ENCODE results near the gene PTPRN2.

- TF ChIP-seq CTCF (conservative IDR thresholded peaks at IDR 0.05; ENCODE audit: low read length) (no peak), EZH2phosphoT487 (IDR thresholded peaks at IDR 0.05; ENCODE audit: borderline replicate concordance, low read depth, low read length) (no peak)
Observed at GRCh38 chr7:158546626-158547025, 41.0 kb downstream of the PTPRN2 start.

Data from OCI-LY7 (cell line).